NB4 (cell line): Measurements from ENCODE around the gene RAB33B.

Experiments used
- DNase-seq: peaks from one replicate; pipeline ENCODE4 v3.0.0; 2010; ENCODE audit warnings: low read depth
- H3K4me3 ChIP-seq: one replicate; pipeline ENCODE4 v1.5.1; 2011; ENCODE audit warnings: mild to moderate bottlenecking, low read depth, low read length, moderate library complexity
- CTCF ChIP-seq: IDR thresholded peaks from one replicate; pipeline ENCODE4 v1.5.1; 2012; ENCODE audit warnings: low read depth, low read length
- MAX ChIP-seq: IDR thresholded peaks from 2 replicates; pipeline ENCODE4 v1.6.1; 2011; ENCODE audit warnings: low read depth, low read length
- MYC ChIP-seq: IDR thresholded peaks from 2 replicates; pipeline ENCODE4 v1.6.1; 2011; ENCODE audit warnings: low read depth, low read length
- POLR2A ChIP-seq: IDR thresholded peaks from 2 replicates; pipeline ENCODE4 v1.6.1; 2011; ENCODE audit warnings: mild to moderate bottlenecking; ENCODE audit not compliant: insufficient read length; ENCODE audit errors: extremely low read depth

The RAB33B gene

GRCh38 chr4:139515531-139515958 lies 61.6 kb downstream of the RAB33B start:
- no peak for DNase-seq
- H3K4me3 ChIP-seq, result no peak overlapping the region
- no peak for TF ChIP-seq MYC
- no peak for TF ChIP-seq MAX
- TF ChIP-seq POLR2A, result no peak
- TF ChIP-seq CTCF, result no peak

DNA sequence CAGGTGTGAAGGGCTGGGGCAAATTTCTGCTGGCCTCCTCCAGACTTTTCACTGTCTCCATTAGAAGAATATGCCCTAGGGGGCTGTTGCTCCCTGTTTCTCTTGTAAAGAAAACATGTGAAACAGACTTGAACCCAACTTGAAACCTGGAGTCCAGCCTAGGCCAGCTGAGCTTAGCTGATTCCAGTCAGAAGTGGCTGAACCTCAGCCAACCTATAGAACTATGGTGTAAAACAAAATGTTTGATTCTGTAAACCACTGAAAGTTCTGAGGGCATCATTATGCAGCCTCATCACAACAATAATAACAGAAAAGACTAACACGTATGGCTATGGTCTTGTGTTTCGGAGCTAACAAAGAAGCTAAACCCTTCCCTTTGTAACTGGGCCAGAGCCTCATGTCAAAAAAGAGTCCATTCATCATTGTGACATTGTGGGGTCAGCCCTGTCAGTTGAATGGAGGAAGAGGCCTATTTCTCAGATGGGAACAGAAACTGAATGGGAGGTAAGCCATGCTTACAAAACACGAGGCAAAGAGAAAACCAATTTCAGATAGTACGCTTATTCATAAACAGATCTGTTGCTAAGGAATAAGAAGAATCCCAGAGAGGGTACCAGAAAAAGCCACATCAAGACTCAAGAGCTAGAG lies 68.0 kb downstream of the RAB33B start:
- DNase-seq, result no peak
- TF ChIP-seq MYC (no peak), CTCF (no peak), POLR2A (no peak), MAX (no peak)
- no peak overlapping the region for H3K4me3 ChIP-seq

- TF ChIP-seq MYC, result no peak
- no peak overlapping the region for H3K4me3 ChIP-seq
- DNase-seq, result no peak
These were observed 68.5 kb downstream of the RAB33B start for GRCh38 chr4:139522457-139522856.

DNA sequence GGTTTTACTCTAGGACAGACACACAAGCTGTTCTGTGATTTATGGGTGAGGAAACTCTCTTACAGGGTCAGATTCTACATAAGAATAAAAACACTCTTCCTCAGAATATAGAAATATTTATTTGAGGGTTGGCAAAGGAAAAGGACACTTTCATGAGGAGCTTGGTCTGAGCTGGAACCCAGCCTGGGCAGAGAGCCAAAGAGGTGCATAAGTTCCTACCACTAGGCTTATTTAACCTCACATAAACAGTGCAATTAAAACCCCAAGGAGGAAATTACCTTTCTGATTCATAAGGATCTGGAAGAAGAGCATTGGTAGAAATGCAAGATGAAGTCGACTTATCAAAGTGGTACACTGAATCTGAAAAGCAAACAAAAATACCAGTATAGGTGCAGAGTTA lies 69.2 kb downstream of the RAB33B start:
- no peak overlapping the region for H3K4me3 ChIP-seq
- TF ChIP-seq CTCF, result no peak
- TF ChIP-seq POLR2A, result no peak
- TF ChIP-seq MYC, result no peak
- no peak for TF ChIP-seq MAX
- DNase-seq, result no peak

- no peak overlapping the region for H3K4me3 ChIP-seq
- no peak for TF ChIP-seq CTCF
- no peak for TF ChIP-seq POLR2A
- DNase-seq, result no peak
These were observed 70.2 kb downstream of the RAB33B start for GRCh38 chr4:139524062-139524631.

DNA sequence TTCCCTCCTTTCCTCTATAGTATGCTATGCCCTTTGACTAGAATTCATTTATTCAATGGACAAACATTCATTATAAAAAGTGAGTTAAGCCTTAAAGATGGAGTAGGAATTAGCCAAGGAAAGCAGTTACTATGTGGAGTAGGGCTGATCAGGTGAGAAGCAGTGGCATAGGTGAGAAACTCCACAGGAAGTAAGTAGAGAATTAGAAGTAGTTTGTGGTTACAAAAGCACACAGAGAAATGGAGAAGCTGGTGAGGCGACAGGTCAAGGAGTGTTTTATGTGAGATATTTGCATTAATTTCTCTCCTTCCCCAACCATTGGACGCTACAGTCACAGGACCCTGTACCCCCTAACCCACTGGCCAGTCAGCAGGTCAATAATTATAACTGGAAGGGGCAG lies 71.5 kb downstream of the RAB33B start:
- no peak overlapping the region for H3K4me3 ChIP-seq
- DNase-seq, result no peak
- TF ChIP-seq CTCF (no peak), MYC (no peak), POLR2A (no peak), MAX (no peak)
